Endothelial cell of umbilical vein (primary cell): ENCODE data around the gene BICD2. TPM values are rescaled to one million over a fixed set of nuclear protein-coding genes. Genes with fewer than 3 reads are reported as not detected.

ENCODE experiments used
- BruUV-seq: library from RNA; stranded (reverse); fragments of 400-500 nt; replicated peaks from 2 replicates; lab custom pipeline; 2021; lab: Mats Ljungman, UMichigan
- CTCF ChIA-PET: fragments of 300-600, 350-600 bp; sonication (Branson Sonifier 250); formaldehyde crosslinking; loops from one replicate; lab custom pipeline; 2021; ENCODE audit warnings: antibody characterized with exemption, inconsistent platforms; lab: Charles Lee
- POLR2A ChIA-PET: fragments of 300-600, 350-600 bp; sonication (Branson Sonifier 250); formaldehyde crosslinking; loops from one replicate; lab custom pipeline; 2021; ENCODE audit warnings: antibody characterized with exemption, inconsistent platforms; lab: Charles Lee
- DNase-seq: peaks from one replicate; pipeline ENCODE4 v3.0.0-alpha.2; 2011; ENCODE audit warnings: low read depth, low spot score
- FAIRE-seq: peaks from 2 replicates; lab custom pipeline; 2011; peaks lifted over from hg19 to GRCh38; lab: Jason Lieb, UNC
- H2AFZ ChIP-seq: 2 replicates; pipeline ENCODE4 v1.6.0; 2012; ENCODE audit warnings: low read depth, low read length, control low read depth, inconsistent platforms
- H3K27ac ChIP-seq: 2 replicates; pipeline ENCODE4 v1.5.1; 2011; ENCODE audit warnings: low read depth, mild to moderate bottlenecking, control low read depth, low read length, moderate library complexity; ENCODE audit not compliant: insufficient read depth
- H3K27me3 ChIP-seq, 2 experiments: 2 replicates each; pipeline versions ENCODE4 v1.6.0 to v1.6.1; 2011; ENCODE audit warnings: low read length in 2 of 2, mixed read lengths in 1 of 2; ENCODE audit not compliant: control insufficient read depth in 2 of 2, insufficient read depth in 2 of 2
- H3K36me3 ChIP-seq, 2 experiments: 2 replicates in 1 of 2; 3 replicates in 1 of 2; pipeline ENCODE4 v1.5.1; 2011; ENCODE audit warnings: low read length in 2 of 2, mild to moderate bottlenecking in 1 of 2, moderate library complexity in 1 of 2; ENCODE audit not compliant: control insufficient read depth in 2 of 2, insufficient read depth in 2 of 2; ENCODE audit errors: extremely low read depth in 1 of 2
- H3K4me1 ChIP-seq: 3 replicates; pipeline ENCODE4 v1.5.1; 2011; ENCODE audit warnings: mild to moderate bottlenecking, low read length; ENCODE audit not compliant: control insufficient read depth, insufficient read depth; ENCODE audit errors: extremely low read depth
- H3K4me2 ChIP-seq: 2 replicates; pipeline ENCODE4 v1.6.1; 2011; ENCODE audit warnings: low read length, control low read depth, mixed read lengths; ENCODE audit not compliant: insufficient read depth
- H3K4me3 ChIP-seq, 3 experiments: fragments of 200-600 bp in 1 of 3; sonication (generic), shearing (Covaris generic) in 1 of 3; replicated peaks in 1 of 3; 2 replicates each; pipeline ENCODE4 v1.5.1; 2011 to 2016; ENCODE audit warnings: control low read depth in 3 of 3, low read length in 3 of 3, mild to moderate bottlenecking in 2 of 3, inconsistent platforms in 1 of 3, low read depth in 1 of 3, moderate library complexity in 1 of 3; ENCODE audit not compliant: insufficient read depth in 1 of 3
- H3K79me2 ChIP-seq: 2 replicates; pipeline ENCODE4 v1.6.0; 2012; ENCODE audit warnings: low read length, inconsistent platforms; ENCODE audit not compliant: control insufficient read depth, insufficient read depth
- H3K9ac ChIP-seq: replicated peaks from 2 replicates; pipeline ENCODE3; 2011; ENCODE audit warnings: low read length, control low read depth; ENCODE audit not compliant: insufficient read depth; ENCODE audit errors: extremely low read depth
- H3K9me1 ChIP-seq: replicated peaks from 3 replicates; pipeline ENCODE4 v1.6.0; 2011; ENCODE audit warnings: mild to moderate bottlenecking, low read length; ENCODE audit not compliant: control insufficient read depth, insufficient read depth; ENCODE audit errors: extremely low read depth
- H3K9me3 ChIP-seq: replicated peaks from 2 replicates; pipeline ENCODE4 v1.5.1; 2012; ENCODE audit warnings: low read length, inconsistent platforms; ENCODE audit not compliant: control insufficient read depth, insufficient read depth
- H4K20me1 ChIP-seq: replicated peaks from 2 replicates; pipeline ENCODE3; 2011; ENCODE audit warnings: mild to moderate bottlenecking, low read length; ENCODE audit not compliant: control insufficient read depth, insufficient read depth; ENCODE audit errors: extremely low read depth
- EZH2 ChIP-seq: IDR thresholded peaks from 2 replicates; pipeline ENCODE4 v1.6.1; 2012; ENCODE audit warnings: borderline replicate concordance, low read depth, mild to moderate bottlenecking, moderate library complexity, low read length, inconsistent platforms; ENCODE audit not compliant: severe bottlenecking
- FOS ChIP-seq: IDR thresholded peaks from 2 replicates; pipeline ENCODE4 v1.6.1; 2011; ENCODE audit warnings: mild to moderate bottlenecking, low read length, moderate library complexity, borderline replicate concordance; ENCODE audit not compliant: insufficient read depth
- GATA2 ChIP-seq: IDR thresholded peaks from 2 replicates; pipeline ENCODE4 v1.7.0; 2011; ENCODE audit warnings: low read depth, mild to moderate bottlenecking, moderate library complexity, mixed read lengths, low read length; ENCODE audit not compliant: insufficient read length, insufficient read depth
- JUN ChIP-seq: IDR thresholded peaks from 2 replicates; pipeline ENCODE4 v1.6.1; 2011; ENCODE audit warnings: borderline replicate concordance, low read depth; ENCODE audit not compliant: insufficient read length, insufficient read depth
- MAX ChIP-seq: IDR thresholded peaks from 2 replicates; pipeline ENCODE4 v1.6.1; 2011; ENCODE audit not compliant: insufficient read depth, insufficient read length
- MYC ChIP-seq: IDR thresholded peaks from one replicate; pipeline ENCODE4 v1.6.1; 2011; ENCODE audit warnings: mild to moderate bottlenecking, low read depth, low read length
- POLR2A ChIP-seq: IDR thresholded peaks from 2 replicates; pipeline ENCODE4 v1.6.1; 2012; ENCODE audit warnings: low read depth, mild to moderate bottlenecking, control low read depth, low read length
- POLR2AphosphoS5 ChIP-seq: IDR thresholded peaks from 2 replicates; pipeline ENCODE4 v1.6.1; 2012; ENCODE audit warnings: low read depth, mild to moderate bottlenecking, control low read depth, low read length, moderate library complexity; ENCODE audit not compliant: insufficient read depth
- dilution Hi-C: fragments of 300-500 bp; cut with MboI; formaldehyde crosslinking; loops from one replicate; pipeline ENCODE4 v1.15.0; 2019; ENCODE audit warnings: low sequenced_read_pairs; ENCODE audit not compliant: extremely low pct_ligation_motif_present
- intact Hi-C: fragments of 100-400 bp; cut with micrococcal nuclease; formaldehyde crosslinking; loops from one replicate; pipeline ENCODE4 v1.10.0; 2022
- polyA plus RNA-seq, 4 experiments: library from polyadenylated mRNA; depleted of rRNA in 3 of 4; stranded (reverse) in 3 of 4; unstranded in 1 of 4; fragments of >200 nt; gene quantifications; 2 replicates each; pipeline versions ENCODE4 v1.2.1 to v1.2.3, GENCODE V29; 2011 to 2012; ENCODE audit warnings: missing spikeins in 1 of 4
- total RNA-seq: library from RNA; stranded (reverse); gene quantifications from 2 replicates; pipeline ENCODE4 v1.2.3, GENCODE V29; 2021
- TF ChIP-seq, protein P1 (sequence below), 2 donors: IDR thresholded peaks; 1 replicate in 1 of 2; 2 replicates in 1 of 2; pipeline ENCODE4 v1.5.1; 2011; ENCODE audit warnings: low read length in 2 of 2, mild to moderate bottlenecking in 2 of 2, moderate library complexity in 2 of 2, control low read depth in 1 of 2, inconsistent platforms in 1 of 2, low read depth in 1 of 2; ENCODE audit not compliant: insufficient read depth in 1 of 2; ENCODE audit errors: extremely low read depth in 1 of 2

BICD2 gene
- total and polyA plus RNA-seq, 2 donors (not counting 3 experiments of a cell fraction or from before 2014, with no cell fraction given), result 14.3 to 39.3 TPM

- no TSS peak for BruUV-seq
- H3K79me2 ChIP-seq, result peaks cover 72% of the 10 kb centered on the region
- H3K27me3 ChIP-seq, result no peaks in the 10 kb centered on the region
- FAIRE-seq (no peak), DNase-seq (no peak)
- ChIA-PET POLR2A (no interaction called here), CTCF (interaction anchor here (1.5 kb wide), 1 partner anchor 40 kb away, joined by 3 read pairs; no protein-coding TSS in a partner anchor)
- H3K4me1 ChIP-seq, result peaks cover 13% of the 10 kb centered on the region
- H3K9me1 ChIP-seq, result no peaks in the 10 kb centered on the region
- no peaks in the 10 kb centered on the region for H4K20me1 ChIP-seq
- H2AFZ ChIP-seq, result no peak overlapping the region
- no peak overlapping the region for H3K4me2 ChIP-seq
- H3K36me3 ChIP-seq, result no peaks in the 10 kb centered on the region
- TF ChIP-seq MYC, result no peak
- TF ChIP-seq JUN, result no peak
- no peak for TF ChIP-seq POLR2AphosphoS5
- TF ChIP-seq, protein P1, sequence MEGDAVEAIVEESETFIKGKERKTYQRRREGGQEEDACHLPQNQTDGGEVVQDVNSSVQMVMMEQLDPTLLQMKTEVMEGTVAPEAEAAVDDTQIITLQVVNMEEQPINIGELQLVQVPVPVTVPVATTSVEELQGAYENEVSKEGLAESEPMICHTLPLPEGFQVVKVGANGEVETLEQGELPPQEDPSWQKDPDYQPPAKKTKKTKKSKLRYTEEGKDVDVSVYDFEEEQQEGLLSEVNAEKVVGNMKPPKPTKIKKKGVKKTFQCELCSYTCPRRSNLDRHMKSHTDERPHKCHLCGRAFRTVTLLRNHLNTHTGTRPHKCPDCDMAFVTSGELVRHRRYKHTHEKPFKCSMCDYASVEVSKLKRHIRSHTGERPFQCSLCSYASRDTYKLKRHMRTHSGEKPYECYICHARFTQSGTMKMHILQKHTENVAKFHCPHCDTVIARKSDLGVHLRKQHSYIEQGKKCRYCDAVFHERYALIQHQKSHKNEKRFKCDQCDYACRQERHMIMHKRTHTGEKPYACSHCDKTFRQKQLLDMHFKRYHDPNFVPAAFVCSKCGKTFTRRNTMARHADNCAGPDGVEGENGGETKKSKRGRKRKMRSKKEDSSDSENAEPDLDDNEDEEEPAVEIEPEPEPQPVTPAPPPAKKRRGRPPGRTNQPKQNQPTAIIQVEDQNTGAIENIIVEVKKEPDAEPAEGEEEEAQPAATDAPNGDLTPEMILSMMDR (IDR thresholded peaks at IDR 0.05; ENCODE audit: extremely low read depth in 1 of 2, insufficient read depth in 1 of 2, low read depth in 1 of 2, low read length in 2 of 2), result no peak
- no peak for TF ChIP-seq EZH2
- no peak for TF ChIP-seq POLR2A
- TF ChIP-seq MAX, result no peak
- TF ChIP-seq GATA2, result no peak
- no peak for TF ChIP-seq FOS
- no peak overlapping the region for H3K4me3 ChIP-seq
- H3K27ac ChIP-seq, result no peak overlapping the region
- intact Hi-C loops, result no loop called here
- dilution Hi-C loops, result no loop called here
- no peaks in the 10 kb centered on the region for H3K9me3 ChIP-seq
- H3K9ac ChIP-seq, result no peak overlapping the region
Observed at GRCh38 chr9:92756792-92757191, 7.8 kb downstream of the BICD2 start.
